RWPE2 (cell line): ENCODE results near the gene TTLL5.

ENCODE experiments used
- ATAC-seq: fragments of 200-7000 bp; cut with Tn5 transposase; 3 replicates; pipeline ENCODE4 v1.9.1; 2021; ENCODE audit warnings: low read depth
- DNase-seq: peaks from one replicate; pipeline ENCODE4 v3.0.0-alpha.2; 2020; ENCODE audit warnings: low spot score
- H3K27ac ChIP-seq: fragments of 450-650 bp; 2 replicates; pipeline ENCODE4 v1.5.1; 2017; ENCODE audit warnings: mild to moderate bottlenecking; ENCODE audit not compliant: poor library complexity, severe bottlenecking
- H3K27me3 ChIP-seq: fragments of 250-450 bp; sonication (Bioruptor Pico); 2 replicates; pipeline ENCODE4 v1.5.1; 2021; ENCODE audit warnings: mild to moderate bottlenecking, moderate library complexity; ENCODE audit not compliant: insufficient read depth, poor library complexity, severe bottlenecking
- H3K36me3 ChIP-seq: fragments of 250-450 bp; sonication (Bioruptor Pico); 2 replicates; pipeline ENCODE4 v1.5.1; 2020; ENCODE audit warnings: low read depth, mild to moderate bottlenecking, moderate library complexity
- H3K4me1 ChIP-seq: fragments of 250-450 bp; sonication (Bioruptor Pico); 2 replicates; pipeline ENCODE4 v1.5.1; 2021; ENCODE audit warnings: mild to moderate bottlenecking, moderate library complexity; ENCODE audit not compliant: insufficient read depth, poor library complexity, severe bottlenecking
- H3K4me3 ChIP-seq: fragments of 250-450 bp; sonication (Bioruptor Pico); 2 replicates; pipeline ENCODE4 v1.5.1; 2021; ENCODE audit warnings: mild to moderate bottlenecking, moderate library complexity; ENCODE audit not compliant: severe bottlenecking
- H3K9me3 ChIP-seq: fragments of 250-450 bp; sonication (Bioruptor Pico); 2 replicates; pipeline ENCODE4 v1.5.1; 2021; ENCODE audit warnings: mild to moderate bottlenecking, moderate library complexity; ENCODE audit not compliant: severe bottlenecking
- TF ChIP-seq, protein P1 (sequence below): fragments of 450-650 bp; IDR thresholded peaks from one replicate; pipeline ENCODE4 v1.5.1; 2017; ENCODE audit warnings: mild to moderate bottlenecking, moderate library complexity; ENCODE audit not compliant: poor library complexity, severe bottlenecking

TTLL5 gene

DNA sequence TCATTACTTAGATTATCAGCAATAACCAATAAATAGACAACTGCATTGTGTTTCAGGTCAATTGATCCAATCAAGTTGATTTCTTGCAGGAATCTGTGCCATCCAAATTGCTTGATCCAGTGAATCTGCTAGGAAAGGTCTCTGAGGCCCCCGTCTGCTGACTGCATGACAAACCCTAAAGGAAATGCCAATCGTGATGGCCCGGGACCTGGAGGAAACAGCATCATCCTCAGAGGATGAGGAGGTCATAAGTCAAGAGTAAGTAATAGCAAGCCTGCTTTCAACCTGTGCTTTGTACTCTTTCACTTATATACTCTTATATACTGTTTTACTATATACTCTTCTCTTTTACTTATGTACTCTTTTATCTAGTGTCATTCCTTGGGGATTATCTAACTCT lies 1.9 kb downstream of the TTLL5 start:
- Histone ChIP-seq H3K36me3 (peaks cover 53% of the 10 kb centered on the region), H3K9me3 (no peaks in the 10 kb centered on the region), H3K27ac (peak overlapping the region; percentile 78), H3K27me3 (no peaks in the 10 kb centered on the region), H3K4me3 (no peak overlapping the region), H3K4me1 (peaks cover 12% of the 10 kb centered on the region)
- TF ChIP-seq, protein P1, sequence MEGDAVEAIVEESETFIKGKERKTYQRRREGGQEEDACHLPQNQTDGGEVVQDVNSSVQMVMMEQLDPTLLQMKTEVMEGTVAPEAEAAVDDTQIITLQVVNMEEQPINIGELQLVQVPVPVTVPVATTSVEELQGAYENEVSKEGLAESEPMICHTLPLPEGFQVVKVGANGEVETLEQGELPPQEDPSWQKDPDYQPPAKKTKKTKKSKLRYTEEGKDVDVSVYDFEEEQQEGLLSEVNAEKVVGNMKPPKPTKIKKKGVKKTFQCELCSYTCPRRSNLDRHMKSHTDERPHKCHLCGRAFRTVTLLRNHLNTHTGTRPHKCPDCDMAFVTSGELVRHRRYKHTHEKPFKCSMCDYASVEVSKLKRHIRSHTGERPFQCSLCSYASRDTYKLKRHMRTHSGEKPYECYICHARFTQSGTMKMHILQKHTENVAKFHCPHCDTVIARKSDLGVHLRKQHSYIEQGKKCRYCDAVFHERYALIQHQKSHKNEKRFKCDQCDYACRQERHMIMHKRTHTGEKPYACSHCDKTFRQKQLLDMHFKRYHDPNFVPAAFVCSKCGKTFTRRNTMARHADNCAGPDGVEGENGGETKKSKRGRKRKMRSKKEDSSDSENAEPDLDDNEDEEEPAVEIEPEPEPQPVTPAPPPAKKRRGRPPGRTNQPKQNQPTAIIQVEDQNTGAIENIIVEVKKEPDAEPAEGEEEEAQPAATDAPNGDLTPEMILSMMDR: no peak
- no peak for ATAC-seq
- DNase-seq: no peak

DNA sequence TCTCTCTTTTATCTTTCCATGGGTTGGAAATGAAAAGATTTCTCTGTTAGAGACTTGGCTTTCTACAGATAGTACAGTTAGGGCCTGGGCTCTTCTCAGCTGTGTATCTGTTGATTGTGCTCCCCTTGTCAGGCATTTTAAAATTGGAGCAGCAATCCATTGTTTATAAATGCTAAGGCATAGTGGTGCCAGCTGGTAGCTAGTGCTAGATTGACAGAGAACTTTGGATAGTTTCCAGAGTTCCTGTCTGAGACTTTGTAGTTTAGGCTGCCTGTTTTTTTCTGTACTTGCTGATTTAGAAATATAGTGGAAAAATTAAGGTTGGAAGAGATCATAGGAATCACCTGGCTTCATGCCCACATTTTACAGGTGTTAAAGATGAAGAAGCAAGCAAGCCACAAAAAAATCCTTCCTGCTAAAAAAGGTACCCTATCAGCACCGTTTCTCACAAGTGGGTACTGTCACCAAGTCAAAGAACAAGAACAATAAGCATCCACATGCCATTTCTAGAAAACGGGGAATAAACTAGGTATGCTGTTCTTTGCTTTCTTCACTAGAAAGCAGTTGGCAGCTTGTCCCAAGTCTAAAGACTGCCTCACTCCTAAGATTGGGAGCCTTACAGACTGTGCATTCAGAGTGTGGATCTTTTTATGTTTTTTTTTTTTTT lies 6.2 kb downstream of the TTLL5 start:
- DNase-seq (no peak), ATAC-seq (no peak)
- H3K27me3 ChIP-seq: no peaks in the 10 kb centered on the region
- H3K4me3 ChIP-seq: no peak overlapping the region
- TF ChIP-seq, protein P1: no peak
- peaks cover 10% of the 10 kb centered on the region for H3K4me1 ChIP-seq
- no peak overlapping the region for H3K27ac ChIP-seq
- no peaks in the 10 kb centered on the region for H3K9me3 ChIP-seq
- H3K36me3 ChIP-seq: peaks cover 84% of the 10 kb centered on the region

DNA sequence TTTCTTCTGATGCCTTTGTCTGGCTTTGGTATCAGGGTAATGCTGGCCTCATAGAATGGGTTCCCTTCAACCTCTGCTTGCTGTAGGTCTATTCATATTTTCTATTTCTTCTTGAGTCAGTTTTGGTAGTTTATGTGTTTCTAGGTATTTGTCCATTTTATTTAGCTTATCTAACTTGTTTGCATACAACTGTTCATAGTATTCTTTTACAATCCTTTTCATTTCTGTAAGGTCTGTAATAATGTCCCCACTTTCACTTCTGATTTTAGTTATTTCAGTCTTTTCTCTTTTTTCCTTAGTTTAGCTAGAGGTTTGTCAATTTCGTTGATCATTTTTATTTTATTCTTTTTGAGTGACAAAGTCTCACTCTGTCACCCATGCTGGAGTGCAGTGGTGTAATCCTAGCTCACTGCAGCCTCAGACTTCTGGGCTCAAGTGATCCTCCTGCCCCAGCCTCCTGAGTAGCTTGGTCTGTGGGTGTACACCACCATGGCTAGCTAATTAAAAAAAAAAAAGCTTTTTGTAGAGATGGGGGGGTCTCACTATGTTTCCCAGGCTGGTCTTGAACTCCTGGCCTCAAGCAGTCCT lies 11.7 kb downstream of the TTLL5 start:
- no peak for ATAC-seq
- TF ChIP-seq, protein P1: no peak
- H3K36me3 ChIP-seq: peaks cover 68% of the 10 kb centered on the region
- no peaks in the 10 kb centered on the region for H3K9me3 ChIP-seq
- H3K27ac ChIP-seq: no peak overlapping the region
- no peaks in the 10 kb centered on the region for H3K27me3 ChIP-seq
- peaks cover 12% of the 10 kb centered on the region for H3K4me1 ChIP-seq
- no peak for DNase-seq
- no peak overlapping the region for H3K4me3 ChIP-seq

DNA sequence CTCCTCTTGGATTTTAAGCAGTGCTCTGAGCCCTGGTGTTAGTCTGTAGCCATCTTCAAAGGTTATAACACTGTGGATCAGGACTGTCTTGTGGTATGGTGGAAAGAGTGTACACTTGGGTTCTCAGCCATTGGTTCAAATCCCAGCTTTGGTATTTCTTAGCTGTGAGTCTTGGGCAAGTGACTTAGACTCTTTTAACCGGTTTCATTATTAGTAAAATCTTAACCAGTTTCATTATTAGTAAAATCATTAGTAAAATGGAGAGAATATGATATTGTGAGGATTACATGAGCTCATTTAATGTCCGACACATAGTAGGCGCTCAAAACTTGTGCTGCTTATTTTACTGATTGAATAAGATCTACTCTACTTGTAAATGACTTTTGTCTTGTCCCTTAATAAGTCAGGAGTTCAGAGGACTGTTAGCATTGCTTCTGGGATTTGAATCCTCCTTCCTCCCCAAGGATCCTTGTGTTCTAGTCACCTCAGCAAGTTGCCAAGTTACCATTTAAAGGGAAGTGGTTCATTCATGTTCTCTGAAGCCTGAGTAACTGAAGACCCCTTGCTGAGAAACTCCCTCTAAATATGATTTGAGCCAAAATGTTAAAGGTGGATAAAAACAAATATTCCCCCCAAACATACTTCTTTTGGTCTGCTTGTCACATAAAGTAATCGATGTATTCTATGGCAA lies 12.4 kb downstream of the TTLL5 start:
- DNase-seq: no peak
- ATAC-seq: no peak
- no peak overlapping the region for H3K4me3 ChIP-seq
- H3K9me3 ChIP-seq: no peaks in the 10 kb centered on the region
- H3K27me3 ChIP-seq: no peaks in the 10 kb centered on the region
- TF ChIP-seq, protein P1: no peak
- no peak overlapping the region for H3K27ac ChIP-seq
- peaks cover 72% of the 10 kb centered on the region for H3K36me3 ChIP-seq
- peaks cover 12% of the 10 kb centered on the region for H3K4me1 ChIP-seq
